ENCODE data around the gene PRX.

DNA sequence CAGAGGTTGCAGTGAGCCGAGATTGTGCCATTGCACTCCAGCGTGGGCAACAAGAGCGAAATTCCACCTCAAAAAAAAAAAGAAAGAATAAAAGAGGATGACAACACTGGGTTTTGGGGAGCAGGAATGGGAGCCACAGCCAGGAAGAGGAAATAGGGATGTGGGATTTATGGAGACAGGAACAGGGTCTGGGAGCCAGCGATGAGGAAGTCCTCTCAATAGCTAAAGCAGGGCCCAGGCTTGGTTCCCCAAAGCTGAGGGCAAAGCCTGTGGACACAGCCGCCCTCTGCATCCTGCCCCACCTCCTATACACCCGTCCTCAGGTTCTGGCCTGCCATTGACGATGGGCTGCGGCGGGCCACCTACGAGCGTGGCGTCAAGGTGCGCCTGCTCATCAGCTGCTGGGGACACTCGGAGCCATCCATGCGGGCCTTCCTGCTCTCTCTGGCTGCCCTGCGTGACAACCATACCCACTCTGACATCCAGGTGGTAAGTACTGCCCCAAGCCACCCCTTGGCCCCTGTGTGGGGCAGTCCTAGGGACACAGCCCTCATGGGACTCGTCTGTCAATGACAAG, 36.8 kb downstream of the PRX start:
- TF ChIP-seq, protein P1, sequence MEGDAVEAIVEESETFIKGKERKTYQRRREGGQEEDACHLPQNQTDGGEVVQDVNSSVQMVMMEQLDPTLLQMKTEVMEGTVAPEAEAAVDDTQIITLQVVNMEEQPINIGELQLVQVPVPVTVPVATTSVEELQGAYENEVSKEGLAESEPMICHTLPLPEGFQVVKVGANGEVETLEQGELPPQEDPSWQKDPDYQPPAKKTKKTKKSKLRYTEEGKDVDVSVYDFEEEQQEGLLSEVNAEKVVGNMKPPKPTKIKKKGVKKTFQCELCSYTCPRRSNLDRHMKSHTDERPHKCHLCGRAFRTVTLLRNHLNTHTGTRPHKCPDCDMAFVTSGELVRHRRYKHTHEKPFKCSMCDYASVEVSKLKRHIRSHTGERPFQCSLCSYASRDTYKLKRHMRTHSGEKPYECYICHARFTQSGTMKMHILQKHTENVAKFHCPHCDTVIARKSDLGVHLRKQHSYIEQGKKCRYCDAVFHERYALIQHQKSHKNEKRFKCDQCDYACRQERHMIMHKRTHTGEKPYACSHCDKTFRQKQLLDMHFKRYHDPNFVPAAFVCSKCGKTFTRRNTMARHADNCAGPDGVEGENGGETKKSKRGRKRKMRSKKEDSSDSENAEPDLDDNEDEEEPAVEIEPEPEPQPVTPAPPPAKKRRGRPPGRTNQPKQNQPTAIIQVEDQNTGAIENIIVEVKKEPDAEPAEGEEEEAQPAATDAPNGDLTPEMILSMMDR (optimal IDR thresholded peaks at IDR 0.05 in 1 of 3, IDR thresholded peaks at IDR 0.05 in 1 of 3, conservative IDR thresholded peaks at IDR 0.05 in 1 of 3; ENCODE audit: extremely low read depth in 1 of 3, insufficient read depth in 2 of 3, low read length in 3 of 3), result no peak
- TF ChIP-seq EZH2 (IDR thresholded peaks at IDR 0.05; ENCODE audit: low read length), result no peak

All from keratinocyte (primary cell).